A673 (cell line): ENCODE results near the gene ART4. TPM values are rescaled to one million over a fixed set of nuclear protein-coding genes. Genes with fewer than 3 reads are reported as not detected.

Experiments
- BruUV-seq: library from RNA; stranded (reverse); fragments of 400-500 nt; replicated peaks from 2 replicates; lab custom pipeline; 2021; lab: Mats Ljungman, UMichigan
- CTCF ChIA-PET: fragments of 300-600 bp; sonication (Branson Sonifier 250); formaldehyde crosslinking; loops from one replicate; lab custom pipeline; 2022; ENCODE audit warnings: antibody characterized with exemption; lab: Charles Lee
- POLR2A ChIA-PET: fragments of 300-600 bp; sonication (Branson Sonifier 250); formaldehyde crosslinking; loops from one replicate; lab custom pipeline; 2022; ENCODE audit warnings: antibody characterized with exemption; ENCODE audit not compliant: low non-redundant PET; lab: Charles Lee
- DNase-seq: peaks from one replicate; pipeline ENCODE4 v3.0.0-alpha.2; 2015; ENCODE audit warnings: low spot score
- H3K27ac ChIP-seq: fragments of 200-600 bp; sonication (generic); 2 replicates; pipeline ENCODE4 v1.5.1; 2016; ENCODE audit warnings: mixed run types, low read depth, mild to moderate bottlenecking, mixed read lengths, antibody characterized with exemption, low read length; ENCODE audit not compliant: poor library complexity, severe bottlenecking
- H3K27me3 ChIP-seq: fragments of 200-600 bp; sonication (generic); replicated peaks from 2 replicates; pipeline ENCODE4 v1.6.1; 2017; ENCODE audit warnings: mixed run types, low read depth, mild to moderate bottlenecking, mixed read lengths, antibody characterized with exemption, low read length; ENCODE audit not compliant: insufficient read depth, poor library complexity
- H3K36me3 ChIP-seq: fragments of 200-600 bp; sonication (generic); 2 replicates; pipeline ENCODE4 v1.6.1; 2016; ENCODE audit warnings: mixed run types, mild to moderate bottlenecking, mixed read lengths, antibody characterized with exemption, low read length; ENCODE audit not compliant: insufficient read depth, poor library complexity, severe bottlenecking
- H3K4me1 ChIP-seq: fragments of 200-600 bp; sonication (generic); 2 replicates; pipeline ENCODE4 v1.6.1; 2017; ENCODE audit warnings: mixed run types, mild to moderate bottlenecking, mixed read lengths, antibody characterized with exemption, low read length; ENCODE audit not compliant: insufficient read depth, poor library complexity, severe bottlenecking
- H3K4me3 ChIP-seq: fragments of 200-600 bp; sonication (generic); 2 replicates; pipeline ENCODE4 v1.5.1; 2016; ENCODE audit warnings: low read depth, mixed run types, mild to moderate bottlenecking, mixed read lengths, low read length; ENCODE audit not compliant: poor library complexity, severe bottlenecking
- H3K9me3 ChIP-seq: fragments of 200-600 bp; sonication (generic); 2 replicates; pipeline ENCODE4 v1.6.1; 2016; ENCODE audit warnings: mixed run types, low read depth, mild to moderate bottlenecking, mixed read lengths, antibody characterized with exemption, low read length; ENCODE audit not compliant: poor library complexity, severe bottlenecking
- CTCF ChIP-seq: fragments of 300-800, 200-600 bp; sonication (generic); conservative IDR thresholded peaks from 2 replicates; pipeline ENCODE4 v1.5.1; 2017; ENCODE audit warnings: low read depth, mild to moderate bottlenecking, antibody characterized with exemption, low read length, moderate library complexity, mixed read lengths
- EZH2 ChIP-seq: fragments of 200-600 bp; sonication (generic); IDR thresholded peaks from 2 replicates; pipeline ENCODE4 v1.6.1; 2017; ENCODE audit warnings: borderline replicate concordance, low read depth, mild to moderate bottlenecking, mixed read lengths, antibody characterized with exemption, low read length; ENCODE audit not compliant: poor library complexity, severe bottlenecking
- intact Hi-C: fragments of 100-400 bp; cut with micrococcal nuclease; formaldehyde crosslinking; loops from one replicate; pipeline ENCODE4 v1.10.0; 2022; ENCODE audit not compliant: unreplicated experiment
- total RNA-seq: library from RNA; stranded (reverse); gene quantifications from 2 replicates; pipeline ENCODE4 v1.2.3, GENCODE V29; 2021

The ART4 gene
- total RNA-seq, 1 experiment from 2014 or later = not detected

- intact Hi-C loops = loop anchor here (5.0 to 10.0 kb wide), 2 partner anchors 312 to 685 kb away; no protein-coding TSS in a partner anchor
- no peaks in the 10 kb centered on the region for H3K27me3 ChIP-seq
- ChIA-PET POLR2A (no interaction called here), CTCF (no interaction called here)
- TF ChIP-seq EZH2 (no peak), CTCF (no peak)
- BruUV-seq = no TSS peak
- no peaks in the 10 kb centered on the region for H3K9me3 ChIP-seq
- no peak overlapping the region for H3K4me3 ChIP-seq
- no peak overlapping the region for H3K27ac ChIP-seq
- H3K4me1 ChIP-seq = no peaks in the 10 kb centered on the region
- no peak for DNase-seq
- no peaks in the 10 kb centered on the region for H3K36me3 ChIP-seq
Measured at GRCh38 chr12:14842315-14842714, 1.0 kb downstream of the ART4 start.

- TF ChIP-seq CTCF (no peak), EZH2 (no peak)
- no peak for DNase-seq
- BruUV-seq = no TSS peak
- H3K27me3 ChIP-seq = no peaks in the 10 kb centered on the region
- no peak overlapping the region for H3K4me3 ChIP-seq
- no peak overlapping the region for H3K27ac ChIP-seq
- H3K9me3 ChIP-seq = no peaks in the 10 kb centered on the region
- ChIA-PET CTCF (no interaction called here), POLR2A (no interaction called here)
- H3K36me3 ChIP-seq = no peaks in the 10 kb centered on the region
- no peaks in the 10 kb centered on the region for H3K4me1 ChIP-seq
- intact Hi-C loops = loop anchor here (5.0 to 10.0 kb wide), 2 partner anchors 313 to 686 kb away; no protein-coding TSS in a partner anchor
Measured at GRCh38 chr12:14841761-14842160, 1.6 kb downstream of the ART4 start.

GRCh38 chr12:14840616-14841015 is 2.7 kb downstream of the ART4 start:
- Histone ChIP-seq H3K27me3 (no peaks in the 10 kb centered on the region), H3K4me1 (no peaks in the 10 kb centered on the region), H3K9me3 (no peaks in the 10 kb centered on the region), H3K4me3 (no peak overlapping the region), H3K27ac (no peak overlapping the region), H3K36me3 (no peaks in the 10 kb centered on the region)
- TF ChIP-seq EZH2 (no peak), CTCF (no peak)
- CTCF ChIA-PET = no interaction called here
- no peak for DNase-seq
- POLR2A ChIA-PET = no interaction called here
- no TSS peak for BruUV-seq
- intact Hi-C loops = loop anchor here (5.0 to 10.0 kb wide), 2 partner anchors 314 to 687 kb away; no protein-coding TSS in a partner anchor
